ENCODE measurements around the gene ADGRG3.
A peak's percentile ranks its signal among the peaks of the same experiment; 100 is the strongest.
"Not testable (repeated sequence)": the region's sequence is repeated elsewhere in the genome, so short reads cannot be mapped to it uniquely, and the experiment has no call there.

Gene ADGRG3

GRCh38 chr16:57720142-57720575, 52.1 kb downstream of the ADGRG3 start:
- Mint-ChIP-seq H3K36me3 (no peaks in the 10 kb centered on the region), H3K4me3 (no peak overlapping the region), H3K27ac (no peak overlapping the region), H3K4me1 (peaks cover 7% of the 10 kb centered on the region), H3K27me3 (peaks cover 56% of the 10 kb centered on the region), H3K9me3 (no peaks in the 10 kb centered on the region)
- peak; percentile 60 for ATAC-seq

GRCh38 chr16:57721356-57722209, 53.5 kb downstream of the ADGRG3 start:
- H3K36me3 Mint-ChIP-seq: no peaks in the 10 kb centered on the region
- H3K4me1 Mint-ChIP-seq: peaks cover 16% of the 10 kb centered on the region
- H3K27ac Mint-ChIP-seq: peak overlapping the region; percentile 54
- no peak overlapping the region for H3K4me3 Mint-ChIP-seq
- H3K9me3 Mint-ChIP-seq: no peaks in the 10 kb centered on the region
- peak; percentile 50 for ATAC-seq
- peaks cover 43% of the 10 kb centered on the region for H3K27me3 Mint-ChIP-seq

GRCh38 chr16:57722210-57722499, 54.0 kb downstream of the ADGRG3 start:
- H3K9me3 Mint-ChIP-seq: no peaks in the 10 kb centered on the region

GRCh38 chr16:57722651-57723050, 54.5 kb downstream of the ADGRG3 start:
- no peaks in the 10 kb centered on the region for H3K9me3 Mint-ChIP-seq
- H3K4me1 Mint-ChIP-seq: peaks cover 16% of the 10 kb centered on the region
- no peaks in the 10 kb centered on the region for H3K36me3 Mint-ChIP-seq
- ATAC-seq: no peak
- H3K4me3 Mint-ChIP-seq: no peak overlapping the region
- peaks cover 40% of the 10 kb centered on the region for H3K27me3 Mint-ChIP-seq
- peak overlapping the region; percentile 54 for H3K27ac Mint-ChIP-seq

More at GRCh38 chr16:57722210-57722499, 54.0 kb downstream of the ADGRG3 start:
- peaks cover 16% of the 10 kb centered on the region for H3K4me1 Mint-ChIP-seq
- no peak overlapping the region for H3K4me3 Mint-ChIP-seq
- H3K27ac Mint-ChIP-seq: peak overlapping the region; percentile 54
- ATAC-seq: no peak
- H3K27me3 Mint-ChIP-seq: peaks cover 40% of the 10 kb centered on the region
- no peaks in the 10 kb centered on the region for H3K36me3 Mint-ChIP-seq

- Mint-ChIP-seq H3K27ac (no peak overlapping the region), H3K9me3 (no peaks in the 10 kb centered on the region), H3K4me3 (no peak overlapping the region), H3K36me3 (no peaks in the 10 kb centered on the region), H3K4me1 (peaks cover 16% of the 10 kb centered on the region), H3K27me3 (peaks cover 35% of the 10 kb centered on the region)
- ATAC-seq: no peak
Measured at GRCh38 chr16:57723170-57723569, 55.1 kb downstream of the ADGRG3 start.

GRCh38 chr16:57724531-57724930, 56.4 kb downstream of the ADGRG3 start:
- Mint-ChIP-seq H3K36me3 (no peaks in the 10 kb centered on the region), H3K4me3 (no peak overlapping the region), H3K27me3 (peaks cover 28% of the 10 kb centered on the region), H3K27ac (no peak overlapping the region), H3K9me3 (peaks cover 7% of the 10 kb centered on the region), H3K4me1 (peaks cover 16% of the 10 kb centered on the region)
- ATAC-seq: no peak

- Mint-ChIP-seq H3K27ac (no peak overlapping the region), H3K36me3 (no peaks in the 10 kb centered on the region), H3K4me1 (peaks cover 16% of the 10 kb centered on the region), H3K9me3 (peaks cover 12% of the 10 kb centered on the region), H3K4me3 (no peak overlapping the region), H3K27me3 (peaks cover 22% of the 10 kb centered on the region)
- peak; percentile 66 for ATAC-seq
Measured at GRCh38 chr16:57725151-57725550, 57.0 kb downstream of the ADGRG3 start.

- Mint-ChIP-seq H3K27me3 (peaks cover 18% of the 10 kb centered on the region), H3K36me3 (no peaks in the 10 kb centered on the region), H3K9me3 (peaks cover 13% of the 10 kb centered on the region), H3K27ac (no peak overlapping the region), H3K4me3 (no peak overlapping the region), H3K4me1 (peaks cover 16% of the 10 kb centered on the region)
- ATAC-seq: no peak
Measured at GRCh38 chr16:57725554-57725953, 57.4 kb downstream of the ADGRG3 start.

GRCh38 chr16:57725976-57726375, 57.9 kb downstream of the ADGRG3 start:
- H3K36me3 Mint-ChIP-seq: no peaks in the 10 kb centered on the region
- no peak for ATAC-seq
- H3K4me1 Mint-ChIP-seq: peaks cover 16% of the 10 kb centered on the region
- peaks cover 18% of the 10 kb centered on the region for H3K27me3 Mint-ChIP-seq
- no peak overlapping the region for H3K4me3 Mint-ChIP-seq
- no peak overlapping the region for H3K27ac Mint-ChIP-seq
- peaks cover 13% of the 10 kb centered on the region for H3K9me3 Mint-ChIP-seq

GRCh38 chr16:57726433-57726947, 58.4 kb downstream of the ADGRG3 start:
- ATAC-seq: no peak
- Mint-ChIP-seq H3K36me3 (no peaks in the 10 kb centered on the region), H3K27me3 (peaks cover 14% of the 10 kb centered on the region), H3K9me3 (peaks cover 13% of the 10 kb centered on the region), H3K4me3 (no peak overlapping the region), H3K27ac (no peak overlapping the region), H3K4me1 (peaks cover 16% of the 10 kb centered on the region)

- Mint-ChIP-seq H3K27ac (no peak overlapping the region), H3K9me3 (peaks cover 14% of the 10 kb centered on the region), H3K36me3 (peaks cover 2% of the 10 kb centered on the region), H3K27me3 (peaks cover 3% of the 10 kb centered on the region), H3K4me3 (no peak overlapping the region), H3K4me1 (peaks cover 16% of the 10 kb centered on the region)
- no peak for ATAC-seq
Measured at GRCh38 chr16:57727610-57728009, 59.5 kb downstream of the ADGRG3 start.

GRCh38 chr16:57728336-57729181, 60.5 kb downstream of the ADGRG3 start:
- peaks cover 16% of the 10 kb centered on the region for H3K4me1 Mint-ChIP-seq
- peaks cover 16% of the 10 kb centered on the region for H3K9me3 Mint-ChIP-seq
- H3K4me3 Mint-ChIP-seq: no peak overlapping the region
- no peak for ATAC-seq
- no peak overlapping the region for H3K27ac Mint-ChIP-seq
- H3K27me3 Mint-ChIP-seq: no peaks in the 10 kb centered on the region
- peaks cover 10% of the 10 kb centered on the region for H3K36me3 Mint-ChIP-seq

- Mint-ChIP-seq H3K4me1 (peaks cover 16% of the 10 kb centered on the region), H3K27me3 (no peaks in the 10 kb centered on the region), H3K36me3 (peaks cover 10% of the 10 kb centered on the region), H3K9me3 (peaks cover 16% of the 10 kb centered on the region), H3K4me3 (no peak overlapping the region), H3K27ac (no peak overlapping the region)
- ATAC-seq: no peak
Measured at GRCh38 chr16:57729182-57729484, 61.0 kb downstream of the ADGRG3 start.

GRCh38 chr16:57729852-57730251, 61.7 kb downstream of the ADGRG3 start:
- not testable (repeated sequence) for H3K36me3 Mint-ChIP-seq, H3K27me3 Mint-ChIP-seq, H3K27ac Mint-ChIP-seq, ATAC-seq, H3K4me3 Mint-ChIP-seq
- Mint-ChIP-seq H3K9me3 (peaks cover 16% of the 10 kb centered on the region), H3K4me1 (peaks cover 12% of the 10 kb centered on the region)

GRCh38 chr16:57730771-57731730, 62.9 kb downstream of the ADGRG3 start:
- H3K4me1 Mint-ChIP-seq: peaks cover 6% of the 10 kb centered on the region
- H3K27ac Mint-ChIP-seq: no peak overlapping the region
- peaks cover 10% of the 10 kb centered on the region for H3K36me3 Mint-ChIP-seq
- peaks cover 16% of the 10 kb centered on the region for H3K9me3 Mint-ChIP-seq
- H3K4me3 Mint-ChIP-seq: no peak overlapping the region
- no peak for ATAC-seq
- no peaks in the 10 kb centered on the region for H3K27me3 Mint-ChIP-seq
